Kidney (tissue), 14 donors: Measurements from ENCODE around the gene PNPLA1. TPM values are rescaled to one million over a fixed set of nuclear protein-coding genes. Genes with fewer than 3 reads are reported as not detected.

Experiments used
- DNase-seq, 5 donors: peaks; one replicate each; pipeline ENCODE4 v3.0.0-alpha.2; 2013 to 2020
- FAIRE-seq: peaks from 2 replicates; lab custom pipeline; 2012; peaks lifted over from hg19 to GRCh38; lab: Jason Lieb, UNC
- H3K27ac ChIP-seq, 2 donors: one replicate each; pipeline ENCODE4 v1.7.0; 2013; ENCODE audit warnings: low read depth in 2 of 2, low read length in 2 of 2, inconsistent platforms in 1 of 2
- H3K27me3 ChIP-seq: one replicate; pipeline ENCODE4 v1.7.1; 2013; ENCODE audit warnings: low read length, inconsistent platforms; ENCODE audit not compliant: control insufficient read depth, insufficient read depth
- H3K36me3 ChIP-seq, 3 donors: one replicate each; pipeline versions ENCODE4 v1.7.0 to v1.7.1; 2013; ENCODE audit warnings: low read length in 3 of 3, control low read depth in 1 of 3, inconsistent platforms in 1 of 3; ENCODE audit not compliant: insufficient read depth in 3 of 3, control insufficient read depth in 2 of 3
- H3K4me1 ChIP-seq, 3 donors: one replicate each; pipeline versions ENCODE4 v1.7.0 to v1.7.1; 2013; ENCODE audit warnings: low read length in 3 of 3, inconsistent platforms in 1 of 3, low read depth in 1 of 3; ENCODE audit not compliant: control insufficient read depth in 2 of 3, insufficient read depth in 2 of 3
- H3K4me3 ChIP-seq, 3 donors: one replicate each; pipeline versions ENCODE4 v1.7.0 to v1.8.1; 2013; ENCODE audit warnings: low read length in 3 of 3, control low read depth in 1 of 3, inconsistent platforms in 1 of 3
- H3K9ac ChIP-seq, 3 donors: one replicate each; pipeline versions ENCODE4 v1.7.0 to v1.7.1; 2013; ENCODE audit warnings: low read length in 3 of 3, control low read depth in 1 of 3, inconsistent platforms in 1 of 3
- H3K9me3 ChIP-seq, 3 donors: one replicate each; pipeline versions ENCODE4 v1.7.0 to v1.7.1; 2013; ENCODE audit warnings: low read length in 3 of 3, control low read depth in 1 of 3, inconsistent platforms in 1 of 3; ENCODE audit not compliant: control insufficient read depth in 2 of 3, insufficient read depth in 1 of 3
- CTCF ChIP-seq: IDR thresholded peaks from 3 replicates; pipeline ENCODE4 v1.5.1; 2012; ENCODE audit warnings: mild to moderate bottlenecking, moderate library complexity, borderline replicate concordance; ENCODE audit not compliant: insufficient read depth; ENCODE audit errors: extremely low read depth
- intact Hi-C: fragments of 100-400 bp; cut with DNase I; formaldehyde crosslinking; loops from one replicate; pipeline ENCODE4 v1.11.1; 2022
- polyA plus RNA-seq: library from polyadenylated mRNA; stranded (reverse); fragments of 350-450 nt; fragmentation: Illumina TruSeq; extraction: RNeasy Lipid Tissue Mini Kit (QIAGEN cat#74804); gene quantifications from one replicate; pipeline ENCODE4 v1.2.3, GENCODE V29; 2014; ENCODE audit warnings: low read depth, low replicate concordance; ENCODE audit not compliant: insufficient read depth
- total RNA-seq: library from RNA; stranded (reverse); fragmentation: NEBNext Ultra II Directional; extraction: Animal tissue kit (Norgen Biotek cat#: 25700); gene quantifications from one replicate; pipeline ENCODE4 v1.2.1, GENCODE V29; 2021
- donor health status: control.
- donor health status: control.
- donor health status: control.
- donor health status: control.
- donor health status: control.
- donor health status: DM: yes; HTN: yes; CAD: no.
- donor health status: Normal renal cell carcinoma (clear cell type).

The PNPLA1 gene
- total and polyA plus RNA-seq, 2 donors from 2014 or later = 0.19 to 1.2 TPM

- no peak for FAIRE-seq
- DNase-seq = no peak
- TF ChIP-seq CTCF = no peak
- Histone ChIP-seq H3K36me3 (no peaks in the 10 kb centered on the region), H3K27ac (no peak overlapping the region), H3K9me3 (no peaks in the 10 kb centered on the region), H3K9ac (no peak overlapping the region), H3K4me3 (no peak overlapping the region), H3K27me3 (no peaks in the 10 kb centered on the region), H3K4me1 (peaks cover 0 to 3% (median 0%) of the 10 kb centered on the region in 3 donors)
- intact Hi-C loops = no loop called here
Measured at GRCh38 chr6:36272234-36272633, 2.4 kb downstream of the PNPLA1 start.

- Histone ChIP-seq H3K4me3 (no peak overlapping the region), H3K4me1 (peaks cover 0 to 3% (median 0%) of the 10 kb centered on the region in 3 donors), H3K9me3 (no peaks in the 10 kb centered on the region), H3K27ac (no peak overlapping the region), H3K36me3 (no peaks in the 10 kb centered on the region), H3K9ac (no peak overlapping the region), H3K27me3 (no peaks in the 10 kb centered on the region)
- FAIRE-seq (no peak), DNase-seq (no peak)
- TF ChIP-seq CTCF = no peak
- intact Hi-C loops = no loop called here
Measured at GRCh38 chr6:36273067-36273466, 3.2 kb downstream of the PNPLA1 start.

- no peaks in the 10 kb centered on the region for H3K9me3 ChIP-seq
- no peak overlapping the region for H3K9ac ChIP-seq
- H3K4me1 ChIP-seq = no peaks in the 10 kb centered on the region
- no peak overlapping the region for H3K27ac ChIP-seq
- no peak overlapping the region for H3K4me3 ChIP-seq
- FAIRE-seq = no peak
- no peak for TF ChIP-seq CTCF
- H3K36me3 ChIP-seq = no peaks in the 10 kb centered on the region
- H3K27me3 ChIP-seq = no peaks in the 10 kb centered on the region
- intact Hi-C loops = no loop called here
- DNase-seq = no peak
Measured at GRCh38 chr6:36273802-36274514, 4.1 kb downstream of the PNPLA1 start.
